HCT116 (cell line): Measurements from ENCODE around the gene TBK1. TPM values are rescaled to one million over a fixed set of nuclear protein-coding genes. Genes with fewer than 3 reads are reported as not detected.

ENCODE experiments used
- ATAC-seq: fragments of 200-7000 bp; cut with Tn5 transposase; 2 replicates; pipeline ENCODE4 v1.9.1; 2020; ENCODE audit warnings: mild to moderate bottlenecking, moderate library complexity
- BruUV-seq: library from RNA; stranded (reverse); fragments of 400-500 nt; replicated peaks from 2 replicates; lab custom pipeline; 2021; lab: Mats Ljungman, UMichigan
- CTCF ChIA-PET: fragments of 300-600 bp; sonication (Branson Sonifier 250); formaldehyde crosslinking; loops from one replicate; lab custom pipeline; 2021; ENCODE audit warnings: antibody characterized with exemption; lab: Charles Lee
- POLR2A ChIA-PET: fragments of 300-600, 350-600 bp; sonication (Branson Sonifier 250); formaldehyde crosslinking; loops from one replicate; lab custom pipeline; 2021; ENCODE audit warnings: antibody characterized with exemption; lab: Charles Lee
- RAD21 ChIA-PET, 2 experiments: fragments of 300-600 bp; sonication (Branson Sonifier 250); formaldehyde crosslinking; loops; one replicate each; lab custom pipeline; 2023; ENCODE audit warnings: low total read pairs in 2 of 2; ENCODE audit not compliant: uncharacterized antibody in 2 of 2, unreplicated experiment in 2 of 2, low non-redundant PET in 1 of 2; lab: Charles Lee
- DNase-seq: peaks from one replicate; pipeline ENCODE4 v3.0.0-alpha.2; 2010; ENCODE audit warnings: low read depth, low spot score
- H2AFZ ChIP-seq: fragments of 200-600 bp; shearing (Covaris generic), sonication (generic); 2 replicates; pipeline ENCODE4 v1.6.1; 2017; ENCODE audit warnings: low read depth, mixed run types, mixed read lengths, antibody characterized with exemption, low read length; ENCODE audit not compliant: poor library complexity, severe bottlenecking
- H3K27ac ChIP-seq: 2 replicates; pipeline ENCODE4 v1.5.1; 2012; ENCODE audit warnings: low read depth, low read length
- H3K27me3 ChIP-seq: fragments of 200-600 bp; sonication (generic); 2 replicates; pipeline ENCODE4 v1.6.1; 2016; ENCODE audit warnings: mixed run types, low read length, mixed read lengths; ENCODE audit not compliant: insufficient read depth
- H3K36me3 ChIP-seq, 2 experiments: fragments of 200-500 bp in 1 of 2; fragments of 200-600 bp in 1 of 2; sonication (Bioruptor generic) in 1 of 2; sonication (generic) in 1 of 2; 2 replicates each; pipeline versions ENCODE4 v1.5.1 to v1.6.1; 2014 to 2016; ENCODE audit warnings: low read length in 2 of 2, inconsistent platforms in 1 of 2, mixed read lengths in 1 of 2, mixed run types in 1 of 2; ENCODE audit not compliant: insufficient read depth in 2 of 2, control insufficient read depth in 1 of 2
- H3K4me1 ChIP-seq, 2 experiments: fragments of 200-600 bp in 1 of 2; sonication (generic) in 1 of 2; 2 replicates each; pipeline versions ENCODE4 v1.5.1 to v1.6.1; 2012 to 2017; ENCODE audit warnings: low read length in 2 of 2, inconsistent platforms in 1 of 2, mild to moderate bottlenecking in 1 of 2, mixed read lengths in 1 of 2, mixed run types in 1 of 2, moderate library complexity in 1 of 2; ENCODE audit not compliant: insufficient read depth in 2 of 2, control insufficient read depth in 1 of 2
- H3K4me2 ChIP-seq: fragments of 200-600 bp; sonication (generic); 2 replicates; pipeline ENCODE4 v1.6.1; 2017; ENCODE audit warnings: mixed run types, low read length, mixed read lengths
- H3K4me3 ChIP-seq, 2 experiments: fragments of 200-600 bp in 1 of 2; sonication (generic) in 1 of 2; replicated peaks in 1 of 2; 2 replicates each; pipeline ENCODE4 v1.5.1; 2011 to 2016; ENCODE audit warnings: low read length in 2 of 2, control low read depth in 1 of 2, low read depth in 1 of 2, mild to moderate bottlenecking in 1 of 2, mixed read lengths in 1 of 2, mixed run types in 1 of 2
- H3K79me2 ChIP-seq: fragments of 200-600 bp; sonication (generic); 2 replicates; pipeline ENCODE4 v1.6.1; 2017; ENCODE audit warnings: mild to moderate bottlenecking, mixed run types, low read length, moderate library complexity, mixed read lengths; ENCODE audit not compliant: insufficient read depth
- H3K9ac ChIP-seq: fragments of 200-600 bp; sonication (generic); 2 replicates; pipeline ENCODE4 v1.6.1; 2016; ENCODE audit warnings: low read length, mixed read lengths
- H3K9me2 ChIP-seq: fragments of 200-600 bp; sonication (generic), shearing (Covaris generic); 2 replicates; pipeline ENCODE4 v1.6.1; 2017; ENCODE audit warnings: mixed run types, mild to moderate bottlenecking, moderate library complexity; ENCODE audit not compliant: insufficient read depth
- H3K9me3 ChIP-seq, 2 experiments: fragments of 200-500 bp in 1 of 2; fragments of 200-600 bp in 1 of 2; sonication (Bioruptor generic) in 1 of 2; sonication (generic) in 1 of 2; 2 replicates each; pipeline ENCODE4 v1.6.1; 2014 to 2017; ENCODE audit warnings: low read length in 2 of 2, mixed read lengths in 2 of 2, inconsistent platforms in 1 of 2, low read depth in 1 of 2, mild to moderate bottlenecking in 1 of 2, mixed run types in 1 of 2, moderate library complexity in 1 of 2; ENCODE audit not compliant: control insufficient read depth in 1 of 2, insufficient read depth in 1 of 2
- H4K20me1 ChIP-seq: fragments of 200-600 bp; sonication (generic), shearing (Covaris generic); 2 replicates; pipeline ENCODE4 v1.6.1; 2017; ENCODE audit warnings: mixed run types, mild to moderate bottlenecking, moderate library complexity; ENCODE audit not compliant: insufficient read depth
- EGR1 ChIP-seq: IDR thresholded peaks from 2 replicates; pipeline ENCODE4 v1.6.1; 2012; ENCODE audit warnings: low read depth
- EZH2 ChIP-seq: fragments of 200-600 bp; sonication (generic); IDR thresholded peaks from 2 replicates; pipeline ENCODE4 v1.6.1; 2017; ENCODE audit warnings: antibody characterized with exemption, mixed run types
- POLR2AphosphoS5 ChIP-seq: IDR thresholded peaks from 2 replicates; pipeline ENCODE4 v1.6.1; 2011; ENCODE audit warnings: mild to moderate bottlenecking, low read depth, low read length, moderate library complexity
- ZFX ChIP-seq: fragments of 450-650 bp; IDR thresholded peaks from 2 replicates; pipeline ENCODE4 v1.6.1; 2017
- intact Hi-C: fragments of 100-400 bp; cut with micrococcal nuclease; formaldehyde crosslinking; loops from 2 replicates; pipeline ENCODE4 v1.10.0; 2022
- total RNA-seq: library from RNA; stranded (reverse); gene quantifications from one replicate; pipeline ENCODE4 v1.2.1, GENCODE V29; 2021; ENCODE audit not compliant: unreplicated experiment
- TF ChIP-seq, protein P1 (sequence below): IDR thresholded peaks from 2 replicates; pipeline ENCODE4 v1.6.1; 2012

The TBK1 gene
- total RNA-seq, 1 experiment from 2014 or later, result 27.0 TPM

DNA sequence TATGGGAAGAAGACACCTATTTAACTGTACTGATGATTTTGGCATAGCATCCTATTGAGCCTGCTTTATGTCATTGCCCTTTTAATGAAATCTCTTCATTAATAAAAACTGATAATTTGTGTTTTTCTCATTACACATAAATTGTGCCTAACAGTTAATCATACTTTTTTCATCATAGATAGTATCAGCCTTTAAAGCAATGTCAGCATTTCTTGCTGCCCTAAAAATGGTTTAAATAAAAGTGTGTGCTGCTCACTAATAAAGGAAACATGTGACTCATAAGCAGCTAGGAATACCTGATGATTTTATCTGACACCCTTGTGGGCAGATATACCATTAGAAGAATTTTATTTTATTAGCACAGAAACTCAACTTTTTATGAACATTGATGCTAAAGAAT is 26.7 kb downstream of the TBK1 start:
- no peaks in the 10 kb centered on the region for H3K9me2 ChIP-seq
- ChIA-PET CTCF (no interaction called here), RAD21 (no interaction called here), POLR2A (interaction anchor here (0.6 kb wide), 1 partner anchor 12 kb away, joined by 3 read pairs; no protein-coding TSS in a partner anchor)
- DNase-seq (no peak), ATAC-seq (no peak)
- H3K4me1 ChIP-seq, result no peaks in the 10 kb centered on the region
- H4K20me1 ChIP-seq, result 0 out of 2 replicates have a peak, but pooled peaks cover 6% of the 10 kb centered on the region
- no peak overlapping the region for H3K27ac ChIP-seq
- H3K79me2 ChIP-seq, result peaks cover 48% of the 10 kb centered on the region
- no peaks in the 10 kb centered on the region; a peak in 1 of 4 replicates for H3K9me3 ChIP-seq
- H3K9ac ChIP-seq, result no peak overlapping the region
- peaks cover 30 to 40% of the 10 kb centered on the region in 2 experiments for H3K36me3 ChIP-seq
- no peaks in the 10 kb centered on the region for H3K27me3 ChIP-seq
- H3K4me2 ChIP-seq, result no peak overlapping the region
- intact Hi-C loops, result no loop called here
- BruUV-seq, result no TSS peak
- no peak for TF ChIP-seq EZH2
- no peak for TF ChIP-seq ZFX
- H2AFZ ChIP-seq, result no peak overlapping the region
- H3K4me3 ChIP-seq, result no peak overlapping the region

DNA sequence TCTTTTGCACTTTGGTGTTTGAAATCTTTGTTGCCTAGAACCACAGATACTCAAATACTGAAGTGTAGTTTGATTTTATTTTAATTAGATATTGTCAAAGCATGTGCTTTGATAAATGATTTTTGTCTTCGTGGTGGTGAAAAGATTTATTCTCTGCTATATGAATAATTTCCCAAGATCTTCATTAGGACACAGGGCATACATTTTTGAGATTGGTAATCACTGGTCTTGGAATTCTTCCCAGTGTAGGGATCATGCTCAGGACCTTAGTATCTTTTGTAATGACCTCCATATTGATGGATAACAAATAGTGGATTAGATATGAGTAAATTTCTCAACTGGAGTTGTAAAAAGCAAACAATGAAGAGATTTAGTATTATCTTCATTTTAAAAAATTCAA is 28.2 kb downstream of the TBK1 start:
- RAD21 ChIA-PET, result no interaction called here

More for the DNA sequence above, 28.2 kb downstream of the TBK1 start:
- no peaks in the 10 kb centered on the region; a peak in 1 of 4 replicates for H3K9me3 ChIP-seq
- no peaks in the 10 kb centered on the region for H3K9me2 ChIP-seq
- TF ChIP-seq POLR2AphosphoS5 (no peak), EGR1 (no peak)
- TF ChIP-seq, protein P1, sequence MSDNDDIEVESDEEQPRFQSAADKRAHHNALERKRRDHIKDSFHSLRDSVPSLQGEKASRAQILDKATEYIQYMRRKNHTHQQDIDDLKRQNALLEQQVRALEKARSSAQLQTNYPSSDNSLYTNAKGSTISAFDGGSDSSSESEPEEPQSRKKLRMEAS, result no peak
- no TSS peak for BruUV-seq
- no peak overlapping the region for H3K9ac ChIP-seq
- no peak overlapping the region for H2AFZ ChIP-seq
- H3K4me2 ChIP-seq, result no peak overlapping the region
- ATAC-seq (no peak), DNase-seq (no peak)
- H3K4me1 ChIP-seq, result no peaks in the 10 kb centered on the region
- H4K20me1 ChIP-seq, result 0 out of 2 replicates have a peak, but pooled peaks cover 6% of the 10 kb centered on the region
- ChIA-PET POLR2A (no interaction called here), CTCF (no interaction called here)
- no peak overlapping the region for H3K27ac ChIP-seq
- peaks cover 46% of the 10 kb centered on the region for H3K79me2 ChIP-seq
- H3K36me3 ChIP-seq, result peaks cover 23 to 35% of the 10 kb centered on the region in 2 experiments
- intact Hi-C loops, result no loop called here
- H3K4me3 ChIP-seq, result no peak overlapping the region
- no peaks in the 10 kb centered on the region for H3K27me3 ChIP-seq
